NOMO-1 treated with DMSO at 0.1 percent for 48 hours (cell line): ENCODE measurements around the gene ANTXR2.
A peak's percentile ranks its signal among the peaks of the same experiment; 100 is the strongest.
"Not testable (repeated sequence)": the region's sequence is repeated elsewhere in the genome, so short reads cannot be mapped to it uniquely, and the experiment has no call there.

Experiments used
- DNase-seq: peaks from one replicate; lab custom pipeline; 2025; ENCODE audit not compliant: unreplicated experiment; lab: John Stamatoyannopoulos, UW

ANTXR2 gene

DNA sequence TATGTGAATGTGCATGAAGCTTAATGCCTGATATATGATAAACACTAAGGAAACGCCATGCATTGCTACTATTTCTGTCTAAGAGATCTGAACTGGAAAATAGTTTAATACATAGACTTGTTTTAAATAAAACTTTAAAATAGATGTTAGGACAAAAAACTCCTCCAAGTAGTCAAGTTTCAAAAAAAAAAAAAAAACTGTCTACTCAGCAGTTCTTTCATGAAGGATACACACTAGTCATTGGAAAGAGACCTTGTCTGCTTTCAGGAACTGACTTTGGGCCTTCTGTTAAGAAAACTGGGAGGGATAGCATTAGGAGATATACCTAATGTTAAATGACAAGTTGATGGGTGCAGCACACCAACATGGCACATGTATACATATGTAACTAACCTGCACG, 138.4 kb downstream of the ANTXR2 start:
- DNase-seq = no peak

DNA sequence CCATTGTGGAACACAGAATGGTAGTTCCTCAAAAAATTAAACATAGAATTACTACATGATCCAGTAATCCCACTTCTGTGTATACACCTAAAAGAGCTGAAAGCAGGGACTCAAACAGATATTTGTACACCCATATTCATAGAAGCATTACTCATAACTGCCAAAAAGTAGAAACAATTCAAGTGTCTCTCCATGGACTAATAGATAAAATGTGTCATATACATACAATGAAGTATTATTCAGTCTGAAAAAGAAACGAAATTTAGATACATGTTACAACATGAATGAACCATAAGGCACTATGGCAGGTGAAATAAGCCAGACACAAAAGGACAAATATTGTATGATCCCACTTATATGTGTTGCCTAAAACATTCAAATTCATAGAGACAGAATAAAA, 145.1 kb downstream of the ANTXR2 start:
- no peak for DNase-seq

DNA sequence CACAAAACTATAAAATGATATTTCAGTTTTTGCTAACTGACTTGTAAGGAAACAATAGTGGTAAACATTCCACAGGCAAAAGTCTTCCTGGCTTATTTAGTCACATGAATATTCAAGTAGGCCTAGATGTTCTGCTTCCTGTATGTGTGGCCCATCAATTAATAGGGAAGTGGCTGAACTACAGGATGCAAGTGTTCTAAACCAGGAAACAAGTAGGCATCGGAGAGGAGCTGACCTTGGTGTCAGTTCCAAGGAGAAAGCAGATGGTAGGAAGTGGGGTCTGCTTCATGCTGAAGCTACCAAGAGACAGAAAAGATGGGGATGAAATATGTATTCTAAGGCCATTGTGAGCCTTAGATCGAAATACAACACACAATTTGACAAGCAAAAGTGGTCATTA, 149.7 kb downstream of the ANTXR2 start:
- peak; percentile 30 for DNase-seq

DNA sequence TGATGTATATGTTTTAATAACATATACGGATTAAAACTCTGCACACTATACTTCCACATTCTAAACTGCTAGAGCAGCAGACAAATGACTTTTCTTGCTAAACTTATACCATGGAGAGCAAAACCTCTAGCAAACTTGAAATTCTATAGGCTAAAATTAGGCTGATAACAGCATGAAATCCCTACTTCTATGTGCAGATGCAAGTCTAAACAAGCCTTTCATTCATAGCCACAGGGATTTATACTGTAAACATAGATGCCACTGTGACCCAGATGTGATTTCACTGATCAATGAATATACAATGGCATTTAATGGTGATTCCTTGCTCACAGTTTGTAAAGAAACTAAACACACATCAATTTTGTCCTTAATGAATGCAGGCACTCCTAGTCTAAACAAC, 151.0 kb downstream of the ANTXR2 start:
- DNase-seq = no peak

DNA sequence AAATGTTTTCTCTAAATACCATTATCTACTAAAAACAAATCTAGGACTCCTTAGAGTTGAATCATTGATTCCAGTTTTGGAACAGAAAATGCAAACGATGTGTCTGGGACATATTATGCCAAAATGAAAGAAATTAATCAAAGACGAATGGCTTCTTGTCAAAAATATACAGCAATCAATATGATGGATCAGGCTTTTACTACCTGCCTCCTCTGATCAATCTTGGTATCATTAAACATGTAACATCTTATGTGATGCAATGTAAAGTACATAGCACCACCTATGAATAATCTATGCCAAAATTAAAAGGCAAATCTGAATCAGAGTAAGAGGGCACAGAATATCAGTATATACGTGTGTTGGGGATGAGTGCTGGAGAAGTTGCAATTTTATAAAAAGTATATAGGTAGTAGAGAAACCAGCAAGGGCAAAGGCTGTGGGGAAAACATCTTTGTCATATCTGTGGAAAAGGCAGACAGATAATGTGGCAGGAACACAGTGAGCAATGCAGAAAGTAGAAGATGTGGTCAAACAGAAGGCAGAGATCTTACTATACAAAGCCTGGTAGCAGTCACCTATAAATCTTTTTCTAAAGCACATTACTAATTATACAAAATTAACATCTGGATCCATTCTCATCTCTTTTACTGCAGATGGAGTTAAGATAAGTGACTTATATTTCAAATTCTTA, 152.7 kb downstream of the ANTXR2 start:
- no peak for DNase-seq

DNA sequence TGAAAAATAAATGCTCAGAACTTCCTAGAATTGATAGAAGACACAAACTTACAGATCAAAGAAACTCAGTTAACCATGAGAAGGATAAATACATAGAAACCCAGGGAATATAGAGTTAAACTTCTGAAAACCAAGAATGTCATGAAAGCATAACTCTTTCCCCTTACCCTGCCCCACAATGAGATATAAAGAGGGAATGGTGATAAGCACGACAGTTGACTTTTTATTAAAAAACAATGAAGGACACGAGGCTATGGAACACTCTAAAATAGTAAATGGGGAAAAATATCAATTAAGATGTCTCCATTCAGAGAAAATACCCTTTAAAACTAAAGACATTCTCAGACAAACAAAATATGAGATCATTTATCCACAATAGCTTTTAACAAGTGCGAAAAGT, 154.7 kb downstream of the ANTXR2 start:
- no peak for DNase-seq

DNA sequence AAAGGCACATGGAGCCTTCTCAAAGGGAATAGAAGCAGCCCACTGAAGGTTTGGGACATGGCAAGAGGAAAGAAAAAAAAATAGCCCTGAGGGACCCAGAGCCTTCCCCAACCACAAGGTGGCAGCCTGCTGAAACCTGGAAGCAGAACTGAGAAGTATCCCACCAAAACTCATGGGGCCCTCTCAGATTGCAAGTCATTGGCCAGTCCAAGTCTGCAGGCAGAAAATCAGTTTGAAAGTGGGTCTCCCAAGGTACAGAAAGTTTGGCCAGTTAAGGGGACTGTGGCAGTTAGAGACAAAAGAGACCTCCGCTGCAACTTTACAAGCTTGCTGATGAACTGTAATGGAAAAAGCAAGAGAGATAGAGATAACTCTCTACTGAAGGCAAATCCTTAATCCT, 155.8 kb downstream of the ANTXR2 start:
- peak; percentile 50 for DNase-seq

DNA sequence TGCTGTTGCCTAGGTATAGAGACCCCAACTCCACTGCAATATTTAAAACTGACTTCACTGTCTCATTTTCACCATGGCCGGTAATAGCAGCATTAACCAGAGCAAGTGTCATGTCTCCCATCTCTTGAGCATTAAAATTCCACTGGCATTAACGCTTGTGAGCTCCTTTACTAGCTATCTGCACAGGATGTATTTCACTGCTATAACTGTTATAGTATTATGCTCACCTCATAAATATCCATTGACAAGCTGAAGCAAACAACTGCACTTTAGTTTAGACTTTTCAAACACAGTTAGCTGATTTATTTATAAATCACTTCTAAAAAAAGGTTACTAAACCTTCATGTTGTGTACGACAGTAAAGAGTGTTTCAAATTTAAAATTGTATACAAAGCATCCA, 157.8 kb downstream of the ANTXR2 start:
- no peak for DNase-seq

DNA sequence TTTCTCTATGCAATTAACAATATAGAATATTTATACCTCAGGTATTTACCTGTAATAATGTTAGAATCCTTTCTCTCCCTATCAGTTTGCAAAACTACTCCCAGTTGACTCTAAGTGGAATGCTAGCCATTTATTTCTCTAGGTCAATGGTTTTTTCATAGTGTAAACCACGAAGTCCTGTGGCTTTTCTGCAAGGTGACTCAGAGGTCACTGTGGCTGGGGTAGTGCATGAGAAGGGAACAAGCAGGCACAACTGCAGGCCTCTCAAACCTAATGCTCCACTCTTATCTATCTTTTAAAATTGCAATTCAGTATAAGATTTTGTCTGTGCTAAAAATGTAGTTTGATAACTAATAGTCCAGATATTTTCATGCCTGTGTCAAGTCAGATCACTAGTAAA, 159.4 kb downstream of the ANTXR2 start:
- peak; percentile 22 for DNase-seq

DNA sequence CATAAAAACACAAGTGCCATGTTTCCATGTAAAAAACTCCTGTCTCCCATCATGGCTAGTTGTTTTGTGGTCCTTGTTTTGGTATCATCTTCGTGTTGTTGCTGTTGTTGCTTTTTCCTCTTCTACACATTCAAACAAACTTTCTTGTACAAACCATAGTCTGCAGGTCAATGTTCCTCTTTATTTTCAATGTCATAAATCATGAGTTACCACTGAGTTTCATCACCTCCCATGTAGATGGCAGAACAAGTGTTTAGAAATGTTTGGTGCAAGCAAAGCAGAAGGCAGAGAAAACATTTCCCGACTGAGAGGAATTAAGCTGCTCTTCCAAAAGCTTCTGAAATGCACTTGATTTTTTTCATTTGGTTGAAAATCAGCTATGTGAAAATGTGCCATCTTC, 166.0 kb downstream of the ANTXR2 start:
- peak; percentile 93 for DNase-seq

DNA sequence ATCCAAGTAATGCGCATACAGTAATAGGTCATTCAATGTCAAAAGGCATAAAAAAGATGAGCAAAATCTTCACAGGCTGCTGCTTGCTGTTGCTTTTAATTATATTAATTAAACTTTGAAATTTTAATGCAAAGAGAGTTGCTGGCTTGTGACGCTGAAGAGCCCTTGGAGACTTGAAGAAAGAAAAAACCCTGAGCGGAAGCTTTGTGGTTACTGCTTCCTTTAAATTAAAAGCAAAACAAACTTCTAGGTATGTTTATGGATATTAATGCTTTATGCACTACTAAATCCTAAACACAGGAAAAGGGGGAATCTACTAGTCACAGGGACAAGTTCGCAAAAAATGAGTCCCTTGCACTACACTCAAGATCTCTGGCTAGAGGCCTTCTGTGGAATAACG, 166.7 kb downstream of the ANTXR2 start:
- DNase-seq = peak; percentile 17

DNA sequence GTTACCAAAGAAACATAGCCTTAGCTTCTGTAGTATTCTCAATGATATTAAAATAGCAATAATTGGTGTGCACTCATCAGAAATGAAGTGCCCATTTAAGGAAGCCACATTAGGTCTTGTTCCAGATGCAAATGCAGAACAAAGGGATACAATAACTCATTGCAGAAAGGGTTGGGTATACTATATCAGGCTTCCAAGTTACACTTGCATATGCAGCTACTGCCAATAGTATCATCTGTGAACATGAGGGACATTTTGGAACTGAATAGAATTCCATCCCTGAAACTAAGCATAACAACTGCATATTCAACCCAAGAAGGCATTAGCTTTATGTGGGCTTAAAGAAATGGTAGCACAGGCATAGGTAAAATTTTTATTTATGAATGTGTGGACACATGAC, 167.8 kb downstream of the ANTXR2 start:
- no peak for DNase-seq

DNA sequence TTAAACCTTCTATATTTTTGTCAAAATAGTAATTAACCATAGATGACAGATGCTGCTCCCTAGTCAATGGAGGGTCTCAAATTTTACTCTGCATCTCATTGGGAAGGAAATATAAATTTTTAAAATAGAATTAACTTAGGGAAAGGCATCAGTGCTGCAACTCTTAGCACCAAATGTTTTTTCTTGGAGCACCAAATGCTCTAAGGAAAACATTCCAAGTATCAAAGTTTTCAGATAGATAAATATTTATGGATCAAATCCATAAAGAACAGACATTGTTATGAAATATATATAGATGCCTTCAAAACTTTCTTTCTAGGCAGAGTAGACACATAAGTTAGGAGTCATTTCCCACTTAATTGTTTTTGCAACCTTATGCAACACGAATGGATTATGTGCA, 168.7 kb downstream of the ANTXR2 start:
- peak; percentile 35 for DNase-seq

DNA sequence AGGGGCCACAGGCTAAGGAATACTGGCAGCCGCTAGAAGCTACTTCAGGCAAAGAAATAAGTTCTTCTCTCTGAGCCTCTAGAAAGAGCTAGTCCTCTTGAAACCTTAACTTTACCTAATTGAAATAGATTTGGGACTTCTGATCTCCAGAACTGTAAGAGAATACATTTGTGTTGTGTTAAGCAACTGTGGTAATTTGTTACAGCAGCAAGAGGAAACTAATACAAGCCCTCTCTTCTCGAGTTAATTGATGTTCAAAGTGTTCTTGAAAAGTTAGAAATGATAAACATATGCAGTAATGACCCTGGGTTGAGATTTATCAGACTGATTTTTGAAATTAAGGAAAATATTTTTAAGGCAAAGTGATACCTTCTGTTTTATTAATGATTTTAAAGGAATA, 172.8 kb downstream of the ANTXR2 start:
- DNase-seq = no peak

DNA sequence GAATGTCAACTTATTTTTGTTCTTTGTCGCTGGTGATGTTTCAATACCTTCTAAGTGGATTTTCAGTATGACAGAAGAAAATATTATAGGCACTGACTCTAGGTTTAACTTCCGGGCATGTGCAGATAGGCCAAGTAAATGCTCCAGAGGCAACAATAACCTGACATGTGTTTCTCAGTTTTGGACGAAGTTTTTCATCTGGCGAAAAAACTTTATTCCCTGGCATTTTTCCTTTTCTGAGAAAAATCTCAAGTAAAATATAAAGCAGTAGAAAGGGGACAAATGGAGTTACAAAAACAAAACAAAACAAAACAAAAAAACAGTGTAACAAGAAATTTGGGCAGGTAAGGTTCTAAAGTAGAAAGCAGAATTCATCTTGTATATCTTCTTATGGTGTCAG, 173.5 kb downstream of the ANTXR2 start:
- no peak for DNase-seq

DNA sequence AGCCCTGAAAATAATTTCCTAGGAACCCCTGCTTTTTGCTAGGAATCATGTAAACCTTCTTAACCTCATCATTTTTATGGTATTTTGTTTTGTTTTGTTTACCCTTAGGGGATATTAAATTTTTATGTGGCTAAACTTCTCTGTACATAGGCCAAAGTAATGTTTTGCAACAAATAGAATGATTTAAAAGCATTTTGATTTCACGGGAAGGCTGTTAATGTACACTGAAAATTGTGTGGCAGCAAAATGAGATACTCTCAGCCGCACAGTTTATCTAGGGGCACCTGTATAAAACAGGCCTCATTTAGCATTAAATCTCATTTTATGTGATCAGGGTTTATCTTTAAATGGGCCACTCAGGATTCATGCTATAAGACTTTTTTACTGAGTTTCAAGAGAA, 175.0 kb downstream of the ANTXR2 start:
- DNase-seq = no peak

DNA sequence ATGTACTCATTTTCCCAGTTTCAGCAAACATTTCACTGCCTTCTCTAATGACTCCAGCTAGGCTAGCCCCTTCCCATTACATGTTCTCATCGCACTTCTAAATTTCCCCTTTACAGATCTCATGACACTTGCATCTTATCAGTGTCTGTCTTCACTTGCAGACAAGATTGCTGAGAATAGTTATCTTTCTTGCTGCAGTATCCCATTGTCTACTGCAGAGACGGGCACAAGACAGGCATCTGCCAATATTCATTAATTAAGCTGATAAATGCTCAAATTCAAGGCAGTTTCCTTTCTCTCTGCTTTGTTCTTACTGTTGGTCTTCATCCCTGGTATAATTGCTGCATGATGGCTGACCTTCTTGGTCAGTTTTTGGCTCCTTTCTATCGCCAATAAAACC, 175.9 kb downstream of the ANTXR2 start:
- DNase-seq = no peak

DNA sequence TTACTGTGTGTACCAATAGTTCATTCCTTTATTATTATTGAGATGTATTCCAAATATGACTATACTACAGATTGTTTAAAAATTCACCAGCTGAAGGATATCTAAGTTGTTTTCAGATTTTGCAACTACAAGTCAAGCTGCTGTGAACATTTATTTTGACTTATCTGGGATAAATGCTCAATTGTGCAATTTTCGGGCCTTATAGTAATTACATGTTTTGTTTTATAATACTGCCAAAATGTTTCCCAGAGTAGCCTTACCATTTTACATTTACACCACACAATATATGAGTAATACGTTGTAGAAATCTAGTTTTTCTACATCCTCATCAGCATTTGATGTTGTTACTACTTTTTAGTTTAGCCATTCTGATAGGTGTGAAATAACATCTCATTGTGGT, 179.6 kb downstream of the ANTXR2 start:
- DNase-seq = no peak

DNA sequence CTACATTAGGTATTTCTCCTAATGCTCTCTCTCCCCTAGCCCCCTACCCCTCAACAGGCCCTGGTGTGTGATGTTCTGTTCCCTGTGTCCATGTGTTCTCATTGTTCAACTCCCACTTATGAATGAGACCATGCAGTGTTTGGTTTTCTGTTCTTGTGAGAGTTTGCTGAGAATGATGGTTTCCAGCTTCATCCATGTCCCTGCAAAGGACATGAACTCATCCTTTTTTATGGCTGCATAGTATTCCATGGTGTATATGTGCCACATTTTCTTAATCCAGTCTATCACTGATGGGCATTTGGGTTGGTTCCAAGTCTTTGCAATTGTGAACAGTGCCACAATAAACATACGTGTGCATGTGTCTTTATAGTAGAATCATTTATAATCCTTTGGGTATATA, 184.0 kb downstream of the ANTXR2 start:
- not testable (repeated sequence) for DNase-seq

DNA sequence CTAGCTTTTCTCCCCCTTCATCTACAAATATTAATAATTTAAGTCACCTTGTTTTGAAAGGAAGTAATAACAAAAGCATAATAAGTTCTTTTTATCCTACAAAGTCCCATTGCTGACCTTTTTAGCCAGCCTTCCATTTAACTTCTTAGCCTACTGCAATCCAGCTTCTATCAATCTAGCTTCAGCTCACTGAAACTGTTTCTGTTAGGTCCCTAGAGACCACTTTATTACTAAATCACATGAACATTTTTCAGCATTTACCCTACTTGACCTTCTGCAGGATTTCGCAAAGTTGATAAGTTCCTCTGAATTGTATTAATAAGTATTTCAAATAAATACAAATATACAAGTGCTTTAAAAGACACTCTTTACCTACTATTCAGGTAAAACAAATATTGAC, 186.5 kb downstream of the ANTXR2 start:
- DNase-seq = no peak

DNA sequence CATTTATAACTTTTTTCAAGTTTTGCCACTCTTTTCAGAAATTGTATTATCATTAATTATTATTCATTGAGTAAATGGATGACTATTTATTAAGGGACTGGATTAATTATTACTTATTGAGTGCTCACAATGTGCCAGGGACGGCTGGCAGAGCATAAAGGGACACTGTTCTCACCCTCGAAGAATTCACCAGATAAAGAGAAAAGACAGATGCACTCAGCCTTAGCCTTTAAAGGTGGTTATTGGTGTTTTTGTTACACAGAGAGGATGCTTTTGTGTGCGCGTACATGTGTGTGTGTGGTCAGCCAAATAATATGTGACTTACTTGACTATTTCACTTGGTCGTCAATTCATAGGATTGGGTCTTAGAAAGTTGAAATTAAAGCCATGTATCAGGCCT, 187.0 kb downstream of the ANTXR2 start:
- DNase-seq = no peak

DNA sequence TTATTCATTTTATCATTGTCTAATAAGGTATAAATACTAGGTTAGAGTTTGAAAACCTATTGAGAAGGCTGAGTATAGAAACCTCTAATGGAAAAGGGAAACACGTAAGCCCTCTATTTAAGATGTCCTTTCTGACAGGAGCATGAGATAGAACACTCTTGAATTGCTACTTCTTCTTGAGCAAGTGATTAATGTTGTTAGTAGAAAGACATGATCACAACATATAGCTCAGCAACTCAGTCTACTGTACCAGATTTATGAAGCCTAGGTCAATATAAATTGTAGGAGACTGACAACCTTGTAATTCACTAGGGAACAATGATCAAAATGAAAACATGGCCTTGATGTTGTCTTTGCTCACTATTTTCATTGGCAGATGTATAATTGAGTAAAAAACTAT, 189.7 kb downstream of the ANTXR2 start:
- DNase-seq = no peak

DNA sequence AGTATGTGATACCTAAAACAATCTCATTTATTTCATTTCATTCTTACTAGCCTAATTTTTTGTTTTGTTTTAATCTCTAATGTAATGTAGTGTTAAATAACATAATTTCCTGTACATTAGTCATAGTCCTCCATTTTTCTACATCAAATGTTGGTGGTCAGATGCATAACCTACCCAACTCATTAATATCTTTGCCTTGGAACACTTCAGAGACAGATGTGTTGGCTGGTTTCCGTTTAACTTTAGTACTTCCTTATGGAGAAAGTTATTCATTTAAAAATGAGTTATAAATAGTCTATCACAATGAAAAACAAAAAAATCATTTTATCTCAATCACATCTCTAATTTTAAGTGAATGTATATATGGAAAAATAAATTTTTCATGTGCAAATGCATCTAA, 190.2 kb downstream of the ANTXR2 start:
- no peak for DNase-seq

DNA sequence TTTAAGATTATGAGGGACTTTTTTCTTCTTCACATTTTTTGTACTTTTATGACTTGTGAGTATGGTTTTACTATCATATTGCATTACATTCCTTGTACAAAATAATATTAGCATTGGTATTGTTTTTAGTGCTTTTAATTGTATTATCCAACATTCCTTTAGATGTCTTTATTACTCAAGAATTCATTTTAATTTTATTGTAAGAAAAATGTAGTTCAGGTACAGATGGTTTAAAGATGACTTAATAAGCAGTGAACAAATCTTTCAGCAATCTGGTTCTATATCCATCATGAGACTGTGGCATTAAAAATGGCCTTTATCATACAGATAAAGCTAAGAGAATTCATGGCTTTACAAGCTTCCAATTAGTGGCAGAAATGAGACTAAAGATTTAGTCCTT, 191.6 kb downstream of the ANTXR2 start:
- no peak for DNase-seq
